Tibial artery (tissue), 4 donors: ENCODE results near the gene NPTN.

Experiments used
- DNase-seq, 2 donors: peaks; one replicate each; pipeline ENCODE4 v3.0.0-alpha.2; 2019
- H3K27ac ChIP-seq, 2 donors: fragments of 200-600 bp; sonication (generic) in 1 of 2; 1 replicate in 1 of 2; 2 replicates in 1 of 2; pipeline ENCODE4 v1.5.1; 2018 to 2019; ENCODE audit warnings: mild to moderate bottlenecking in 1 of 2
- H3K27me3 ChIP-seq, 2 donors: fragments of 200-600 bp; sonication (generic) in 1 of 2; one replicate each; pipeline versions ENCODE4 v1.5.1 to v1.6.0; 2016 to 2019
- H3K36me3 ChIP-seq, 3 donors: fragments of 200-600 bp; sonication (generic) in 2 of 3; one replicate each; pipeline ENCODE4 v1.5.1; 2016 to 2019; ENCODE audit warnings: mild to moderate bottlenecking in 2 of 3
- H3K4me1 ChIP-seq, 4 donors: fragments of 200-600 bp; sonication (generic) in 2 of 4; 1 replicate in 3 of 4; 2 replicates in 1 of 4; pipeline ENCODE4 v1.5.1; 2016 to 2019
- H3K4me3 ChIP-seq, 2 donors: fragments of 200-600 bp; sonication (generic) in 1 of 2; 1 replicate in 1 of 2; 2 replicates in 1 of 2; pipeline ENCODE4 v1.5.1; 2018 to 2019; ENCODE audit warnings: mild to moderate bottlenecking in 2 of 2
- H3K9me3 ChIP-seq, 3 donors: fragments of 200-600 bp; sonication (generic) in 1 of 3; one replicate each; pipeline ENCODE4 v1.5.1; 2016 to 2019
- intact Hi-C: fragments of 100-400 bp; cut with DNase I; formaldehyde crosslinking; loops from one replicate; pipeline ENCODE4 v1.15.0; 2023; ENCODE audit warnings: low total_unique reads
- TF ChIP-seq, protein P1 (sequence below), 2 experiments: fragments of 200-600 bp in 1 of 2; fragments of 450-650 bp in 1 of 2; IDR thresholded peaks; one replicate each; pipeline ENCODE4 v1.5.1; 2017 to 2019; ENCODE audit warnings: antibody characterized with exemption in 2 of 2, mild to moderate bottlenecking in 1 of 2, moderate library complexity in 1 of 2

NPTN gene

DNA sequence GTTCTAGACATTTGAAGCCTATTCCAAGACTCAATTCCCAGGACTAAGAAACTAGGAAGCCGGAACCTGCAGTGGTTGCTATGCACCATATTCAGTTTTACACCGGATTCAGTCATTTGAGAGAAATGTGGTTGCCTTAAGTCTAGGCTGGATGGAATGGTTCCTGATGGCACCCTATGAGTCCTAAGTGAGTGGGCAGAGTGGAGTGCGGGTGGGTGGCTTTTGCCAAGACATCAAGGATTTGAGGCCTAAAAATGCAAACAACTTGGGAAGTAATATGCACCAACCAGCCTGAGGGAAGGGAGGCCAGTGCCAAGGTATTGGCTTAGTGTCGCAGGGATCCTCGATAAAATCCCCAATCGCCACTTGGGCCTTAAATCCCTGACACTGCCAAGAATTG lies 46.8 kb upstream of the NPTN start:
- DNase-seq: no peak
- peaks cover 0 to 18% (median 8%) of the 10 kb centered on the region in 4 donors for H3K4me1 ChIP-seq
- H3K27ac ChIP-seq: no peak overlapping the region
- no peaks in the 10 kb centered on the region for H3K9me3 ChIP-seq
- no peaks in the 10 kb centered on the region for H3K36me3 ChIP-seq
- no peak overlapping the region for H3K4me3 ChIP-seq
- TF ChIP-seq, protein P1, sequence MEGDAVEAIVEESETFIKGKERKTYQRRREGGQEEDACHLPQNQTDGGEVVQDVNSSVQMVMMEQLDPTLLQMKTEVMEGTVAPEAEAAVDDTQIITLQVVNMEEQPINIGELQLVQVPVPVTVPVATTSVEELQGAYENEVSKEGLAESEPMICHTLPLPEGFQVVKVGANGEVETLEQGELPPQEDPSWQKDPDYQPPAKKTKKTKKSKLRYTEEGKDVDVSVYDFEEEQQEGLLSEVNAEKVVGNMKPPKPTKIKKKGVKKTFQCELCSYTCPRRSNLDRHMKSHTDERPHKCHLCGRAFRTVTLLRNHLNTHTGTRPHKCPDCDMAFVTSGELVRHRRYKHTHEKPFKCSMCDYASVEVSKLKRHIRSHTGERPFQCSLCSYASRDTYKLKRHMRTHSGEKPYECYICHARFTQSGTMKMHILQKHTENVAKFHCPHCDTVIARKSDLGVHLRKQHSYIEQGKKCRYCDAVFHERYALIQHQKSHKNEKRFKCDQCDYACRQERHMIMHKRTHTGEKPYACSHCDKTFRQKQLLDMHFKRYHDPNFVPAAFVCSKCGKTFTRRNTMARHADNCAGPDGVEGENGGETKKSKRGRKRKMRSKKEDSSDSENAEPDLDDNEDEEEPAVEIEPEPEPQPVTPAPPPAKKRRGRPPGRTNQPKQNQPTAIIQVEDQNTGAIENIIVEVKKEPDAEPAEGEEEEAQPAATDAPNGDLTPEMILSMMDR (IDR thresholded peaks at IDR 0.05): no peak
- intact Hi-C loops: no loop called here
- no peaks in the 10 kb centered on the region for H3K27me3 ChIP-seq

DNA sequence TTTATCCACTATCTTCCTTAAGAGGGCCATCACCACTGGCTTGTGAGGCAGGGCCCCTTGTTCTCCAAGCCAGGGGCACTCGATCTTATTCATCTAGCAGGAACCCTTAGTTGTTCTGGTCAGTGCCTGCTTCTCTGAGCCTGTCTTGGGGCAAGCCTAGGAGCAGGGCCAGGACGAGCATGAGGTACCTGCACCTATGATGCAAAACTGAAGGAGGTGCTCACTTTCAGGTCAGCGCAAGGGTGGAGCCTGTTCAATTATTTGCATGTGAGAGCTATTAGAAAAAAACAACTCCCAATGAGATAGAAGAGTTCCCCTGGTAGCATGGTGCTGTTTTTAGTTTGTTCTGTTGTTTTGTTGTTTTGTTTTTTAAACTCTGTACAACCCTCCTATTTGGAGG lies 46.0 kb upstream of the NPTN start:
- H3K4me1 ChIP-seq: peaks cover 0 to 14% (median 7%) of the 10 kb centered on the region in 4 donors
- no peaks in the 10 kb centered on the region for H3K9me3 ChIP-seq
- no peak overlapping the region for H3K27ac ChIP-seq
- intact Hi-C loops: no loop called here
- no peak for DNase-seq
- H3K27me3 ChIP-seq: no peaks in the 10 kb centered on the region
- no peaks in the 10 kb centered on the region for H3K36me3 ChIP-seq
- TF ChIP-seq, protein P1 (IDR thresholded peaks at IDR 0.05): no peak
- H3K4me3 ChIP-seq: no peak overlapping the region

DNA sequence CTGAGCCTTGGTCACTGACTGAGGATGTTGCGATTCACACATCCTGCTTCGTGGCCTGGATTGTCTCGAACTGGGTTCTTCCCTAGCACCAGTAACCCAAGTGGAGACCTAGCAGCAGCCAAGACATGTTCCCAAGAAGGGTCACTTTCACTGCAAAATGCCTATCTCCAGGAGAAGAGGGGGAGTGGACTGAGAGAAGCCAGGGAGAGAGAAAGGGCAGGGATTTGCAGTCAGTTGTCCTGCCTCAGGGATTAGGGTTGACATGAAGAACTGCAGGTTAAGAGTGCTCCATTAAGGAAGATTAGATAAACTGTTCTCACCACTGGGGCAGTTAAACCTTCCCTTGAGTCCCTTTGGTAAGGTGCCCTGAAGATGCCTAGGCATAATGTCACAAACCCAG lies 45.3 kb upstream of the NPTN start:
- no peaks in the 10 kb centered on the region for H3K9me3 ChIP-seq
- intact Hi-C loops: no loop called here
- H3K27ac ChIP-seq: no peak overlapping the region
- TF ChIP-seq, protein P1 (IDR thresholded peaks at IDR 0.05): no peak
- no peaks in the 10 kb centered on the region for H3K27me3 ChIP-seq
- no peak overlapping the region for H3K4me3 ChIP-seq
- peaks cover 0 to 8% (median 3%) of the 10 kb centered on the region in 4 donors for H3K4me1 ChIP-seq
- DNase-seq: no peak
- H3K36me3 ChIP-seq: no peaks in the 10 kb centered on the region

DNA sequence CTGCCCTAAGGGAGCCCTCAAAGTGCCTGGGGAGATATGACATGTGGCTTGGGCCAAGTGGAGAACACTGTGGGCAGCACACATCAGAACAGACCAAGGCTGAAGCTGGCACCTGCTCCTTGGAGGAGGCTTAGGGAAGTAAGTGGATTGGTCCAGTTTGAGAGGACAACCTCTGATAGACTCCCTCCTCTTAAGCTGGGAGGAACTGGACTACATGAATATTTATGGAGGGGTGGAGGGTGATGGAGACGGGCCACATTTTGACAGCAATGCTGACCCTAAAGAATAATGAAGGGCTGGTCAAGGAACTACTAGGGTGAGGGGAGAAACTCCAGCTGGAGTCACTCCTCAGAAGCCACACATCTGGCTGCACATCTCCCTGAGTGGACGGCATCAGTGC lies 44.5 kb upstream of the NPTN start:
- intact Hi-C loops: no loop called here
- Histone ChIP-seq H3K9me3 (no peaks in the 10 kb centered on the region), H3K36me3 (no peaks in the 10 kb centered on the region), H3K27ac (no peak overlapping the region), H3K4me3 (no peak overlapping the region), H3K27me3 (peaks cover 0 to 3% of the 10 kb centered on the region in 2 donors), H3K4me1 (peaks cover 0 to 7% (median 0%) of the 10 kb centered on the region in 4 donors)
- TF ChIP-seq, protein P1 (IDR thresholded peaks at IDR 0.05): no peak
- no peak for DNase-seq

DNA sequence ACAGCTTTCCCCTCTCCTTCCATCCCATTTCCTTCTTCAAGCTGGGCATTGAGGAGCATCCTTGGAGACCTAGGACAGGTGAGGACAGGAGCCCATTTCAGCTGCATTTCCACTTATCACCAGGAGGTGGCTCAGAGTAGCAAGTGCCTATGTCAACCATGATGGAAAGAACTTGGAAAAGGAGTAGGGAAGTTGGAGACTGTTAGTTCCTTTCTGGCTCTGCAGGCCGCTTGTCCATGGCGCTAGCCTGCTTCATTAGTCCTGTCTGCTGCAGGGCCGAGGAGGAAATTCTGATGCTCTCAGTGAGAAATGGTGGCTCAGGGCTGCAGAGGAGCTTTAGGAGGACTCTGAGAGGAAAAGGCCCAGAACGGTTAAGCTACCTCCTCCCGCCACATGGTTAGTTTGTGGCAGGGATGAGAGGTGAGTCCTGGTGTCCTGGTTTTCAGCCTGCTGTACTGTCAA lies 44.0 kb upstream of the NPTN start:
- Histone ChIP-seq H3K27ac (no peak overlapping the region), H3K9me3 (no peaks in the 10 kb centered on the region), H3K4me3 (no peak overlapping the region), H3K4me1 (peaks cover 0 to 7% (median 0%) of the 10 kb centered on the region in 4 donors), H3K27me3 (peaks cover 0 to 7% of the 10 kb centered on the region in 2 donors), H3K36me3 (no peaks in the 10 kb centered on the region)
- peak; percentile 81 to 84 for DNase-seq
- TF ChIP-seq, protein P1 (IDR thresholded peaks at IDR 0.05): peak; percentile 90 to 96
- intact Hi-C loops: no loop called here

DNA sequence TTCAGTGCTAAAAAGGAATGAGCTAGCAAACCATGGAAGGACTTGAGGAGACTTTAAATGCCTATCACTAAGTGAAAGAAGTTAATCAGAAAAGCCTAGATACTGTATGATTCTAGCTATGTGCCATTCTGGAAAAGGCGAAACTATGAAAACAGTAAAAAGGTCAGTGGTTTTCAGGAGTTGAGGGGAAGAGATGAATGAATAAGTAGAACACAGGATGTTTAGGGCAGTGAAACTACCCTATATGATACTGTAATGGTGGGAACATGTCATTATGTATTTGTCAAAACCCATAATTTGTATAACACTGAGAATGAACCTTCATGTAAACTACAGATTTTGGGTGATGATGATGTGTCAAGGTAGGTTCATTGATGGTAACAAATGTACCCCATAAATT lies 41.4 kb upstream of the NPTN start:
- Histone ChIP-seq H3K4me3 (no peak overlapping the region), H3K9me3 (no peaks in the 10 kb centered on the region), H3K4me1 (peaks cover 0 to 7% (median 0%) of the 10 kb centered on the region in 4 donors), H3K27me3 (peaks cover 0 to 24% of the 10 kb centered on the region in 2 donors), H3K36me3 (no peaks in the 10 kb centered on the region), H3K27ac (no peak overlapping the region)
- DNase-seq: no peak
- TF ChIP-seq, protein P1 (IDR thresholded peaks at IDR 0.05): no peak
- intact Hi-C loops: no loop called here
